Peyer's patch (tissue), 4 donors: Measurements from ENCODE around the gene ABCG4. TPM values are rescaled to one million over a fixed set of nuclear protein-coding genes. Genes with fewer than 3 reads are reported as not detected.

Experiments used
- DNase-seq, 3 donors: peaks; one replicate each; pipeline ENCODE4 v3.0.0-alpha.2; 2017 to 2019
- H3K27ac ChIP-seq, 4 donors: fragments of 200-600 bp; sonication (generic); one replicate each; pipeline ENCODE4 v1.5.1; 2016 to 2019
- H3K27me3 ChIP-seq, 2 donors: fragments of 200-600 bp; sonication (generic); one replicate each; pipeline ENCODE4 v1.5.1; 2019
- H3K36me3 ChIP-seq, 3 donors: fragments of 200-600 bp; sonication (generic); one replicate each; pipeline ENCODE4 v1.5.1; 2016 to 2019
- H3K4me1 ChIP-seq, 4 donors: fragments of 200-600 bp; sonication (generic); one replicate each; pipeline ENCODE4 v1.5.1; 2016 to 2019
- H3K4me3 ChIP-seq, 4 donors: fragments of 200-600 bp; sonication (generic); 1 replicate in 3 of 4; 2 replicates in 1 of 4; pipeline ENCODE4 v1.5.1; 2016 to 2019; ENCODE audit warnings: mild to moderate bottlenecking in 1 of 4
- H3K9me3 ChIP-seq, 4 donors: fragments of 200-600 bp; sonication (generic); one replicate each; pipeline ENCODE4 v1.5.1; 2016 to 2019; ENCODE audit warnings: mild to moderate bottlenecking in 1 of 4
- POLR2A ChIP-seq, 2 donors: fragments of 450-650 bp; IDR thresholded peaks; one replicate each; pipeline ENCODE4 v1.5.1; 2017; ENCODE audit warnings: antibody characterized with exemption in 2 of 2, mild to moderate bottlenecking in 2 of 2, moderate library complexity in 2 of 2
- total RNA-seq, 4 donors: library from RNA; depleted of rRNA; stranded (reverse); fragments of >200 nt; gene quantifications; one replicate each; pipeline ENCODE4 v1.1.0, GENCODE V29; 2016
- TF ChIP-seq, protein P1 (sequence below), 6 experiments: fragments of 450-650 bp in 4 of 6; fragments of 200-600 bp in 2 of 6; sonication (generic) in 1 of 6; IDR thresholded peaks; one replicate each; pipeline ENCODE4 v1.5.1; 2017 to 2019; ENCODE audit warnings: antibody characterized with exemption in 6 of 6, mild to moderate bottlenecking in 3 of 6, moderate library complexity in 1 of 6

ABCG4 gene
- total RNA-seq, 4 donors from 2014 or later: not detected

DNA sequence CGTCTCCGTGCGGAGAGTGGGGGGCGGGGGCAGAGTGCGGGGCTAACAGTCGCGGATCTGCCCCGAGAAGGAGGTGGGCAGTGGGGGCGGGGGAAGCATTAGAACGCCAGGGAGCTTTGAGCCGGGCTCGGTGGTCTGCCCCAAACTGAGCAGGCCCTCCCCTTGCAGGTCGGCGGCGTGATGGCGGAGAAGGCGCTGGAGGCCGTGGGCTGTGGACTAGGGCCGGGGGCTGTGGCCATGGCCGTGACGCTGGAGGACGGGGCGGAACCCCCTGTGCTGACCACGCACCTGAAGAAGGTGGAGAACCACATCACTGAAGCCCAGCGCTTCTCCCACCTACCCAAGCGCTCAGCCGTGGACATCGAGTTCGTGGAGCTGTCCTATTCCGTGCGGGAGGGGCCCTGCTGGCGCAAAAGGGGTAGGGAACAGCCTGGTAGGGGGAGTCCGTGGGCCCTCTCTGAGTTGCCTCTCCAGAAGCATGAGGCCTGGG lies 979 bp downstream of the ABCG4 start:
- Histone ChIP-seq H3K9me3 (no peaks in the 10 kb centered on the region), H3K36me3 (no peaks in the 10 kb centered on the region), H3K4me3 (peak overlapping the region; percentile 38 to 75 (median 65)), H3K27ac (no peak overlapping the region), H3K4me1 (peaks cover 0 to 15% (median 8%) of the 10 kb centered on the region in 4 donors), H3K27me3 (peaks cover 4 to 11% of the 10 kb centered on the region in 2 donors)
- TF ChIP-seq, protein P1, sequence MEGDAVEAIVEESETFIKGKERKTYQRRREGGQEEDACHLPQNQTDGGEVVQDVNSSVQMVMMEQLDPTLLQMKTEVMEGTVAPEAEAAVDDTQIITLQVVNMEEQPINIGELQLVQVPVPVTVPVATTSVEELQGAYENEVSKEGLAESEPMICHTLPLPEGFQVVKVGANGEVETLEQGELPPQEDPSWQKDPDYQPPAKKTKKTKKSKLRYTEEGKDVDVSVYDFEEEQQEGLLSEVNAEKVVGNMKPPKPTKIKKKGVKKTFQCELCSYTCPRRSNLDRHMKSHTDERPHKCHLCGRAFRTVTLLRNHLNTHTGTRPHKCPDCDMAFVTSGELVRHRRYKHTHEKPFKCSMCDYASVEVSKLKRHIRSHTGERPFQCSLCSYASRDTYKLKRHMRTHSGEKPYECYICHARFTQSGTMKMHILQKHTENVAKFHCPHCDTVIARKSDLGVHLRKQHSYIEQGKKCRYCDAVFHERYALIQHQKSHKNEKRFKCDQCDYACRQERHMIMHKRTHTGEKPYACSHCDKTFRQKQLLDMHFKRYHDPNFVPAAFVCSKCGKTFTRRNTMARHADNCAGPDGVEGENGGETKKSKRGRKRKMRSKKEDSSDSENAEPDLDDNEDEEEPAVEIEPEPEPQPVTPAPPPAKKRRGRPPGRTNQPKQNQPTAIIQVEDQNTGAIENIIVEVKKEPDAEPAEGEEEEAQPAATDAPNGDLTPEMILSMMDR (IDR thresholded peaks at IDR 0.05): no peak
- no peak for TF ChIP-seq POLR2A (IDR thresholded peaks at IDR 0.05)
- DNase-seq: no peak

DNA sequence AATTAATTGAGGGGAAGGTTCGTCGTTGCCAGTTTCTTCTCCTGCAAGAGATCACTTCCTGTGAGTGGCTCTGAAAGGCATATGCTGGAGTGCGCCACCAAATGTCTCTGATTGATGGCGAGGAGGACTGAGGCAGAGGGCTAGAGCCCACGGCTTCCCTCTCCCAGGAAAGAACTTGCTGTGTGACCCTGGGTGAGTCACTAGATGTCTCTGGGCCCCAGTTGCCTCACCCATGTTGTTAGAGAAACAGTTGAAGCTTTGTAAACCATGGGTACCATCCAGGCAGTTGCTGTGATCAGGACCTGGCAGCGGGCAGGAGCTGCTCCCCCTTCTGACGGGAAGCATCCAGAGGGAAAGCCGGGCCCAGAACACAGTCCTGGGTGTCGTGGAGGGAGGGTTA lies 3.2 kb downstream of the ABCG4 start:
- no peaks in the 10 kb centered on the region for H3K9me3 ChIP-seq
- no peak for TF ChIP-seq POLR2A (IDR thresholded peaks at IDR 0.05)
- TF ChIP-seq, protein P1 (IDR thresholded peaks at IDR 0.05): no peak
- DNase-seq: no peak
- H3K36me3 ChIP-seq: no peaks in the 10 kb centered on the region
- H3K27me3 ChIP-seq: peaks cover 4 to 11% of the 10 kb centered on the region in 2 donors
- H3K4me3 ChIP-seq: no peak overlapping the region
- no peak overlapping the region for H3K27ac ChIP-seq
- H3K4me1 ChIP-seq: peaks cover 0 to 15% (median 8%) of the 10 kb centered on the region in 4 donors

DNA sequence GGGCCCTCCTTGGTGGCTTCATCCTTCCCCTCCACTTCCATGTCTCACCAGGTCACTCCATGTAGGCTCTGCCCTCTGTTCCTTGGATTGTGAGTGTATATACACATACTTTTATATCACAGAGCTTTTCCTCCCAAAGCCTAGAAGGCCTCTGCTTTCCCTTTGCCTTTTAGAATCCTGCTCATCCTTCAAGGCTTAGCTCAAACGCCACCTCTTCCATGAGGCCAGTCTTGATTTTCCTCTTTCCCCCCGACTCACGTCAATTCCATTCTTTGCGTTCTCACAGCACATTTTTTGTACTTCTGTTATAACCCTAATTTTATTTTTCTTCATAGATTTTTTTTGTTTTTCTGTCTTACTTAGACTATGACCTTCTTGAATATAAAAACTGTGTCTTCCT lies 3.8 kb downstream of the ABCG4 start:
- Histone ChIP-seq H3K4me1 (peaks cover 0 to 15% (median 8%) of the 10 kb centered on the region in 4 donors), H3K4me3 (no peak overlapping the region), H3K36me3 (no peaks in the 10 kb centered on the region), H3K27ac (no peak overlapping the region), H3K27me3 (peaks cover 4 to 11% of the 10 kb centered on the region in 2 donors), H3K9me3 (no peaks in the 10 kb centered on the region)
- TF ChIP-seq, protein P1 (IDR thresholded peaks at IDR 0.05): no peak
- no peak for TF ChIP-seq POLR2A (IDR thresholded peaks at IDR 0.05)
- no peak for DNase-seq

DNA sequence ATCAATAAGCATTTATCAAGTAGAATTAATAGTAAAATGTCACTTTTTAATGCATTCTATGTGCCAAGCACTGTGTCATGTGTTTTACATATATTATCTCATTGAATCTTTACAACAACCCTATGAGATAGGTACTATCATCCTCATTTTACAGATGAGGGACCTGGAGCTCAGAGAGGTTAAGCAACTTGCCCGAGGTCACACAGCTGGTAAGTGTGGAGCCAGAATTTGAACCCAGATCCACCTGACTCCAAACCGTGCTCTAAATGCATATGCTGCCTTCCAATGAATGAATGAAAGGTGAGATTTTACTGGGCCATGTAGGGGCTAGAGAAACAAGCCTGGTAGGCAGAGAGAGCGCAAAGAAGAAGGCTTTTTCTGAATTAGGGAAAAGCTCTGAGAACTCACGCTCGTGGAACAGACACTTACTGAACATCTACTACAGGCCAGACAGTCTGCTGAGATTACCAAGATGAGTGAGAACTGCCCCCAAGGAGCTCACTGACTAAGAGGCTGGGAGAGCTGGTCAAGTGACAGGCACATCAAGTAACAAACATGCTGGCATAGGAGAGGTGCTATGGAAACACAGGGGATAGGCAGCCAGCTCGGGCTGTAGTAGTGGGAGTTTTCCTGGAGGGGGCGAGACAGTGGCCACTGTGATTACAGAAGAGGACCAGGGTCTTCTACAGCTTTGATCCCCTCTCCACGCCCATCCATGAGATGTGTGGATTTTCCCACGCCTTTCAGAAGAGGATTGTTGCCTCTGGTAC lies 4.4 kb downstream of the ABCG4 start:
- Histone ChIP-seq H3K27ac (no peak overlapping the region), H3K9me3 (no peaks in the 10 kb centered on the region), H3K4me1 (peaks cover 0 to 15% (median 8%) of the 10 kb centered on the region in 4 donors), H3K27me3 (peaks cover 4 to 11% of the 10 kb centered on the region in 2 donors), H3K4me3 (no peak overlapping the region), H3K36me3 (no peaks in the 10 kb centered on the region)
- TF ChIP-seq, protein P1 (IDR thresholded peaks at IDR 0.05): no peak
- TF ChIP-seq POLR2A (IDR thresholded peaks at IDR 0.05): no peak
- no peak for DNase-seq

DNA sequence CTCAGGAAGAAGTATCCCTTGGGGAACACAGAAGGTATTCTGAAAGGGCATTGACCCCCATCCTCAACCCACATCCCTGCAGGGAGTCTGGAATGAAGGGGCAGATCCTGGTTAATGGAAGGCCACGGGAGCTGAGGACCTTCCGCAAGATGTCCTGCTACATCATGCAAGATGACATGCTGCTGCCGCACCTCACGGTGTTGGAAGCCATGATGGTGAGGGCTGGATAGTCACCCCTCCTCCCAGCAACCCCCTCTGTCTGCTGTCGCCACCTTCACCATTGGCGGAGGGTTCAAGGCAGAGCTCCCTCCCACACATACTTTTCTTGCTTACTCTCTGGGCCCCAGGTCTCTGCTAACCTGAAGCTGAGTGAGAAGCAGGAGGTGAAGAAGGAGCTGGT lies 5.3 kb downstream of the ABCG4 start:
- peaks cover 3 to 10% of the 10 kb centered on the region in 2 donors for H3K27me3 ChIP-seq
- no peak for DNase-seq
- no peak for TF ChIP-seq POLR2A (IDR thresholded peaks at IDR 0.05)
- TF ChIP-seq, protein P1 (IDR thresholded peaks at IDR 0.05): no peak

More for the DNA sequence above, 5.3 kb downstream of the ABCG4 start:
- no peaks in the 10 kb centered on the region for H3K9me3 ChIP-seq
- peaks cover 0 to 6% (median 5%) of the 10 kb centered on the region in 4 donors for H3K4me1 ChIP-seq
- no peak overlapping the region for H3K4me3 ChIP-seq
- no peak overlapping the region for H3K27ac ChIP-seq
- no peaks in the 10 kb centered on the region for H3K36me3 ChIP-seq
